MM.1S (cell line): Measurements from ENCODE around the gene HS6ST1.

Source experiments
- CTCF ChIP-seq: fragments of 300-600 bp; sonication (generic); IDR thresholded peaks from 2 replicates; pipeline ENCODE4 v1.5.1; 2016; ENCODE audit warnings: antibody characterized with exemption, low read length, mixed read lengths
- EZH2 ChIP-seq: fragments of 300-600 bp; sonication (generic); optimal IDR thresholded peaks from 2 replicates; pipeline ENCODE3; 2017; ENCODE audit warnings: low read depth, mild to moderate bottlenecking, antibody characterized with exemption, low read length, mixed read lengths
- EZH2phosphoT487 ChIP-seq: fragments of 300-600 bp; sonication (generic); IDR thresholded peaks from 2 replicates; pipeline ENCODE4 v1.6.1; 2018; ENCODE audit warnings: antibody characterized with exemption, low read length

GRCh38 chr2:128282246-128282975 is 36.3 kb downstream of the HS6ST1 start:
- TF ChIP-seq CTCF (no peak), EZH2phosphoT487 (no peak), EZH2 (no peak)
